ENCODE results near the gene TAS2R7. TPM values are rescaled to one million over a fixed set of nuclear protein-coding genes. Genes with fewer than 3 reads are reported as not detected.

The TAS2R7 gene, protein sequence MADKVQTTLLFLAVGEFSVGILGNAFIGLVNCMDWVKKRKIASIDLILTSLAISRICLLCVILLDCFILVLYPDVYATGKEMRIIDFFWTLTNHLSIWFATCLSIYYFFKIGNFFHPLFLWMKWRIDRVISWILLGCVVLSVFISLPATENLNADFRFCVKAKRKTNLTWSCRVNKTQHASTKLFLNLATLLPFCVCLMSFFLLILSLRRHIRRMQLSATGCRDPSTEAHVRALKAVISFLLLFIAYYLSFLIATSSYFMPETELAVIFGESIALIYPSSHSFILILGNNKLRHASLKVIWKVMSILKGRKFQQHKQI
- not detected for total RNA-seq
- polyA plus RNA-seq (ENCODE audit: insufficient read depth, low read depth, low replicate concordance): not detected
- long read RNA-seq, donor 1: 0 reads
- long read RNA-seq, donor 2: 0 reads

DNA sequence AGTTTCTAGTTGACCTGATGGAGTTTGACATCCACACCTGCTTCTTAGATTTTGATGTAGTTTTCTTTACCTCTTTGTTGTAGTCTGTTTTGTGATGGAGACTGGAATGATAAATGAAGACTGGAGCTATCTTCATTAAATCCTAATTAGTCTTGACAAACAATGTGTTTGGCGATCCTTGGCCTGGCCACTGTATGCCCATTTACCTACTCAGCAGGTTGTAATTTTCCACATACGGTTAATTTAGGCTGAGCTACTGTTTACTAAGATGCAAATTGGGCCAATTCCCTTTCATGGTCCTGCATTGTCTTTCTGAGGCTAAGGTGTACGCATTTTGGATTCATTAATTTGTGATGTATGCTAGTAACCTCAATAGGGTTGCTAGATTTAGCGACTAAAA, at the start of gene TAS2R7:
TSS of gene TAS2R7 (minus strand) at position 41 of the 400 bp plus-strand sequence. CDS start 57 bp downstream, outside the sequence.
- H3K27ac ChIP-seq: no peak within 1 kb of the TSS
- no peak within 1 kb of the TSS for H3K4me3 ChIP-seq
- no peaks in the 10 kb centered on the region for H3K36me3 ChIP-seq (ENCODE audit: low read depth, missing control alignments)
- no peaks in the 10 kb centered on the region for H3K27me3 ChIP-seq
- TF ChIP-seq POLR2A (IDR thresholded peaks at IDR 0.05): no peak
- TF ChIP-seq, protein P1, sequence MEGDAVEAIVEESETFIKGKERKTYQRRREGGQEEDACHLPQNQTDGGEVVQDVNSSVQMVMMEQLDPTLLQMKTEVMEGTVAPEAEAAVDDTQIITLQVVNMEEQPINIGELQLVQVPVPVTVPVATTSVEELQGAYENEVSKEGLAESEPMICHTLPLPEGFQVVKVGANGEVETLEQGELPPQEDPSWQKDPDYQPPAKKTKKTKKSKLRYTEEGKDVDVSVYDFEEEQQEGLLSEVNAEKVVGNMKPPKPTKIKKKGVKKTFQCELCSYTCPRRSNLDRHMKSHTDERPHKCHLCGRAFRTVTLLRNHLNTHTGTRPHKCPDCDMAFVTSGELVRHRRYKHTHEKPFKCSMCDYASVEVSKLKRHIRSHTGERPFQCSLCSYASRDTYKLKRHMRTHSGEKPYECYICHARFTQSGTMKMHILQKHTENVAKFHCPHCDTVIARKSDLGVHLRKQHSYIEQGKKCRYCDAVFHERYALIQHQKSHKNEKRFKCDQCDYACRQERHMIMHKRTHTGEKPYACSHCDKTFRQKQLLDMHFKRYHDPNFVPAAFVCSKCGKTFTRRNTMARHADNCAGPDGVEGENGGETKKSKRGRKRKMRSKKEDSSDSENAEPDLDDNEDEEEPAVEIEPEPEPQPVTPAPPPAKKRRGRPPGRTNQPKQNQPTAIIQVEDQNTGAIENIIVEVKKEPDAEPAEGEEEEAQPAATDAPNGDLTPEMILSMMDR (IDR thresholded peaks at IDR 0.05): no peak
- no peak for DNase-seq
- intact Hi-C loops (cut with DNase I; ENCODE audit: low total_unique reads): no loop called here
- 55 to 63% methylated on average over 4 of the region's 4 CpGs for WGBS, 2 donors
- H3K4me1 ChIP-seq: no peaks in the 10 kb centered on the region
- H3K9me3 ChIP-seq: no peaks in the 10 kb centered on the region

DNA sequence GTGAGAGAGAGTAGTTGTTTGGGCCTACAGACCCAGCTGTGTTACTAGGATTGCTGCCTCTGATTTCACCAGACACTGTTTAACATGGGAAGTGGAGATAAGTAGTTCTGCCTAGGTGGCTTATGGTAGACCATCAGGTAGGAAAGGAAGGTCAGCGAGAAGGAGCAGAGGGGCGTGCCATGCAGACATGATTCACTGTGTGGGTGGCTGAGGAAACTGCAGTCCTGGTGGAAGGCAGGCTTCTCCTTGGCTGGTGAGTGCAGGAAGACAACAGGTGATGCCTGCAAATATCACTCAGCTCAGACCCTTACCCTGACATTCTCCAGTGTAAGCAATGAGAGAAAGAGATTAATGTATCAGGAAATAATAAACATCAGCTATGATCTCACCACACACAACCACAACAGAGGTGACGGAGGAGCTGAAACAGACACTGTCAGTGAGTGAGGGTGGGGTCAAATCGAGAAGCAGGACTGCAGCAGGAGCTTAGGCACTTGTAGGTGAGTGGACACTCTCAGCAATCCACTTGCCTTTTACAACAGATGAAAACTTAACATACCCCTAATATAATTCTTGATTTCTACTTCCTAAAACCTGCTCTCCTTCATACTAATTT, 48.9 kb upstream of the TAS2R7 start:
- Histone ChIP-seq H3K27ac (no peak overlapping the region), H3K27me3 (no peaks in the 10 kb centered on the region), H3K36me3 (ENCODE audit: low read depth, missing control alignments) (no peaks in the 10 kb centered on the region), H3K9me3 (no peaks in the 10 kb centered on the region), H3K4me1 (no peaks in the 10 kb centered on the region), H3K4me3 (no peak overlapping the region)
- intact Hi-C loops (cut with DNase I; ENCODE audit: low total_unique reads): no loop called here
- no peak for DNase-seq
- WGBS, 2 donors: 84 to 94% methylated on average over 4 of the region's 4 CpGs
- TF ChIP-seq, protein P1 (IDR thresholded peaks at IDR 0.05): no peak
- TF ChIP-seq POLR2A (IDR thresholded peaks at IDR 0.05): no peak

DNA sequence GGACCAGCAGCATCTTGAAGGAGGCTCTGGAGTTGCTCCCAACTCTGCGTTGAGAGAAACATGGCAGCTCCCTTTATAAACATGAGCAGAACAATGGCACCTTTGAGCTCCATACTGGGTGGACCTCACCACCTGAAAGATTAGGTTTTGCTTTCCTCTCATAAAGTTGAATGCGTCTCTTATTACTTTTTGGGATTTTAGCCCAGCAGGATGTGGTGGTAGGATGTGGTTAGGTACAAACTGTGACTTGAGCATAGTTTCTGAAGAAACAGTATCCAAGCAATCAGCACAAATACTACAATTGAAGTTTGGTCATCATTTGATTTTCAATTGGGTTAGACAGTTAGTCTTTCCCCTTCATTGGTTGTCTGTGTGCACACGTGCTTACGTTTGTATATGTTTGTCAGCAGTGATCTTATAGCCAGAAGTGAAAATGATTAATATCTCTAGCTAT, 47.0 kb upstream of the TAS2R7 start, which contains the start of gene PRR4:
TSS of gene PRR4 (minus strand) at position 51 of the 454 bp plus-strand sequence. CDS start at position 13, 38 bp downstream.
- Histone ChIP-seq H3K27me3 (no peaks in the 10 kb centered on the region), H3K4me1 (no peaks in the 10 kb centered on the region), H3K36me3 (ENCODE audit: low read depth, missing control alignments) (no peaks in the 10 kb centered on the region), H3K9me3 (no peaks in the 10 kb centered on the region), H3K4me3 (no peak within 1 kb of the TSS), H3K27ac (no peak within 1 kb of the TSS)
- no peak for DNase-seq
- TF ChIP-seq, protein P1 (IDR thresholded peaks at IDR 0.05): no peak
- no peak for TF ChIP-seq POLR2A (IDR thresholded peaks at IDR 0.05)
- 85% methylated on average over 4 of the region's 4 CpGs for WGBS, 2 donors
- intact Hi-C loops (cut with DNase I; ENCODE audit: low total_unique reads): no loop called here

DNA sequence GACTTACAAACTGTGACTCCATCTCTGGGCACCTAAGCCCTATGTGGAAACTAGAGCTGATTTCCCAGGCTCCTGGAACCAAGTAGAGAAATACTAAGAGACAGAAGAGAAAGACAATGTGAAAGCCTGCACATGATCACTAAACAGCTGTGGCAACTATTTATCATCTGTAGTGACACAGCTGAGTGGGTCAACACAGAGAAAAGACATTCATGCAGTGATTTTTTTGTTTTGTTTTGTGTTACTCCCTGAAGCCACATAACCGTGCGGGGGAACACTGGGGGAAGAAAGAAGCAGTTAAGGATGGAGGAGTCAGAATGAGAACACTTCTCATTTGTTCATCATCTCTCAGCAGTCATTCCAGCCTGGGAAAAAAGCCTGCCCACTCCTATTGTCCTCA, 45.3 kb upstream of the TAS2R7 start:
- 31 to 43% methylated on average over 2 of the region's 2 CpGs for WGBS, 2 donors
- intact Hi-C loops (cut with DNase I; ENCODE audit: low total_unique reads): no loop called here

More for the DNA sequence above, 45.3 kb upstream of the TAS2R7 start:
- Histone ChIP-seq H3K4me1 (no peaks in the 10 kb centered on the region), H3K27ac (no peak overlapping the region), H3K9me3 (no peaks in the 10 kb centered on the region), H3K36me3 (ENCODE audit: low read depth, missing control alignments) (no peaks in the 10 kb centered on the region), H3K27me3 (no peaks in the 10 kb centered on the region), H3K4me3 (no peak overlapping the region)
- no peak for DNase-seq
- TF ChIP-seq, protein P1 (IDR thresholded peaks at IDR 0.05): no peak
- TF ChIP-seq POLR2A (IDR thresholded peaks at IDR 0.05): no peak
